Tibial nerve (tissue), 4 donors: Measurements from ENCODE around the gene RPTOR. TPM values are rescaled to one million over a fixed set of nuclear protein-coding genes. Genes with fewer than 3 reads are reported as not detected.

Source experiments
- DNase-seq, 2 donors: peaks; one replicate each; pipeline ENCODE4 v3.0.0-alpha.2; 2019; ENCODE audit warnings: low spot score in 2 of 2
- H3K27ac ChIP-seq, 4 donors: fragments of 200-600 bp; sonication (generic) in 3 of 4; one replicate each; pipeline ENCODE4 v1.5.1; 2017 to 2019; ENCODE audit warnings: mild to moderate bottlenecking in 1 of 4
- H3K27me3 ChIP-seq, 2 donors: fragments of 200-600 bp; sonication (generic) in 1 of 2; one replicate each; pipeline versions ENCODE4 v1.5.1 to v1.6.0; 2017 to 2019
- H3K36me3 ChIP-seq, 3 donors: fragments of 200-600 bp; sonication (generic); one replicate each; pipeline ENCODE4 v1.5.1; 2018 to 2019
- H3K4me1 ChIP-seq, 4 donors: fragments of 200-600 bp; sonication (generic) in 3 of 4; one replicate each; pipeline ENCODE4 v1.5.1; 2017 to 2019
- H3K4me3 ChIP-seq, 4 donors: fragments of 200-600 bp; sonication (generic) in 3 of 4; one replicate each; pipeline ENCODE4 v1.5.1; 2017 to 2019; ENCODE audit warnings: mild to moderate bottlenecking in 1 of 4, moderate library complexity in 1 of 4
- H3K9me3 ChIP-seq, 4 donors: fragments of 200-600 bp; sonication (generic) in 3 of 4; one replicate each; pipeline ENCODE4 v1.5.1; 2017 to 2019
- EP300 ChIP-seq, 2 donors: sonication (generic); formaldehyde crosslinking; IDR thresholded peaks; one replicate each; pipeline ENCODE4 v1.6.1; 2017; ENCODE audit warnings: antibody characterized with exemption in 2 of 2, mild to moderate bottlenecking in 1 of 2
- POLR2A ChIP-seq, 2 donors: fragments of 450-650 bp; IDR thresholded peaks; one replicate each; pipeline ENCODE4 v1.6.1; 2017; ENCODE audit warnings: antibody characterized with exemption in 2 of 2, mild to moderate bottlenecking in 2 of 2, moderate library complexity in 2 of 2
- WGBS, 2 donors: methylation state at CpG; one replicate each; pipeline ENCODE4 v1.1.5; 2018; 5-methylcytosine and 5-hydroxymethylcytosine counted together
- total RNA-seq, 4 donors: library from RNA; depleted of rRNA; stranded (reverse); fragments of >200 nt; gene quantifications; one replicate each; pipeline ENCODE4 v1.1.0, GENCODE V29; 2016
- TF ChIP-seq, protein P1 (sequence below), 5 experiments: fragments of 200-600 bp in 3 of 5; fragments of 450-650 bp in 2 of 5; sonication (generic) in 3 of 5; IDR thresholded peaks; one replicate each; pipeline ENCODE4 v1.5.1; 2016 to 2019; ENCODE audit warnings: antibody characterized with exemption in 5 of 5, mild to moderate bottlenecking in 3 of 5, moderate library complexity in 2 of 5

The RPTOR gene
- total RNA-seq, 4 donors from 2014 or later: 34.7 to 56.4 (median 40.1) TPM

GRCh38 chr17:80981062-80981902 lies 436.6 kb downstream of the RPTOR start:
- H3K4me1 ChIP-seq: peaks cover 0 to 26% (median 5%) of the 10 kb centered on the region in 4 donors
- H3K4me3 ChIP-seq: peak overlapping the region in 1 of 4 donors; percentile 12
- H3K27ac ChIP-seq: no peak overlapping the region
- H3K9me3 ChIP-seq: no peaks in the 10 kb centered on the region
- WGBS, 2 donors: 7 to 10% methylated on average over 29 to 55 of the region's 65 CpGs
- peaks cover 0 to 3% of the 10 kb centered on the region in 2 donors for H3K27me3 ChIP-seq
- TF ChIP-seq POLR2A (IDR thresholded peaks at IDR 0.05): no peak
- TF ChIP-seq EP300 (IDR thresholded peaks at IDR 0.05): no peak
- TF ChIP-seq, protein P1, sequence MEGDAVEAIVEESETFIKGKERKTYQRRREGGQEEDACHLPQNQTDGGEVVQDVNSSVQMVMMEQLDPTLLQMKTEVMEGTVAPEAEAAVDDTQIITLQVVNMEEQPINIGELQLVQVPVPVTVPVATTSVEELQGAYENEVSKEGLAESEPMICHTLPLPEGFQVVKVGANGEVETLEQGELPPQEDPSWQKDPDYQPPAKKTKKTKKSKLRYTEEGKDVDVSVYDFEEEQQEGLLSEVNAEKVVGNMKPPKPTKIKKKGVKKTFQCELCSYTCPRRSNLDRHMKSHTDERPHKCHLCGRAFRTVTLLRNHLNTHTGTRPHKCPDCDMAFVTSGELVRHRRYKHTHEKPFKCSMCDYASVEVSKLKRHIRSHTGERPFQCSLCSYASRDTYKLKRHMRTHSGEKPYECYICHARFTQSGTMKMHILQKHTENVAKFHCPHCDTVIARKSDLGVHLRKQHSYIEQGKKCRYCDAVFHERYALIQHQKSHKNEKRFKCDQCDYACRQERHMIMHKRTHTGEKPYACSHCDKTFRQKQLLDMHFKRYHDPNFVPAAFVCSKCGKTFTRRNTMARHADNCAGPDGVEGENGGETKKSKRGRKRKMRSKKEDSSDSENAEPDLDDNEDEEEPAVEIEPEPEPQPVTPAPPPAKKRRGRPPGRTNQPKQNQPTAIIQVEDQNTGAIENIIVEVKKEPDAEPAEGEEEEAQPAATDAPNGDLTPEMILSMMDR (IDR thresholded peaks at IDR 0.05): peak; percentile 82 to 96 (median 91)
- no peaks in the 10 kb centered on the region for H3K36me3 ChIP-seq
- no peak for DNase-seq

DNA sequence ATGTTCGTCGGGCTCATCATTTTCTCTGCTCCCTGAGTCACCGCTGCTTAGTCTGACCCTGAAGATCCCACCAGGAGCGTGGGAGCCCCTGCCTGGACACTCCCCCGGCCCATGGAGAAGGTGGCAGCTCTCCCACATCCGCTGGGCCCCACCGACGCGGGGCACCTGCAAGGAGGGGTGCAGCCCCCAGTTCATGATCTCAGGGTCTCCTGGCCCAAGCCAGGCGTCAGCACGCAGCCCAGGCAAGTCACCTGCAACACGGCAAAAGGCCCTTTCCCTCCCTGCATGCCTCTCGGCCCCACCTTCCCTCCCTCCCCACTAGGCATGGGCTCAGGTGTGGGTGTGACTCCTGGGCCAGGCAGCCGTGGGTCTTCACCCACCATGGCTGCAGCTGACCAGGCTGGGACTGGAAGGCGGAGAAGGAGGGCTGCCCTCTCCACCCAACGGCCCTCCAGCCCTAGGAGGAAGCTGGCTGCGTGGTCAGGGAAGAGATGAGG lies 437.3 kb downstream of the RPTOR start:
- no peaks in the 10 kb centered on the region for H3K9me3 ChIP-seq
- H3K4me3 ChIP-seq: no peak overlapping the region
- H3K27ac ChIP-seq: no peak overlapping the region
- 69 to 71% methylated on average over 14 to 16 of the region's 17 CpGs for WGBS, 2 donors
- H3K36me3 ChIP-seq: no peaks in the 10 kb centered on the region
- TF ChIP-seq POLR2A (IDR thresholded peaks at IDR 0.05) (no peak), EP300 (IDR thresholded peaks at IDR 0.05) (no peak)
- TF ChIP-seq, protein P1 (IDR thresholded peaks at IDR 0.05): no peak
- no peak for DNase-seq
- peaks cover 0 to 3% of the 10 kb centered on the region in 2 donors for H3K27me3 ChIP-seq
- H3K4me1 ChIP-seq: peaks cover 0 to 26% (median 5%) of the 10 kb centered on the region in 4 donors

GRCh38 chr17:80982426-80982974 lies 437.9 kb downstream of the RPTOR start:
- Histone ChIP-seq H3K27ac (no peak overlapping the region), H3K4me1 (peaks cover 0 to 26% (median 5%) of the 10 kb centered on the region in 4 donors)

DNA sequence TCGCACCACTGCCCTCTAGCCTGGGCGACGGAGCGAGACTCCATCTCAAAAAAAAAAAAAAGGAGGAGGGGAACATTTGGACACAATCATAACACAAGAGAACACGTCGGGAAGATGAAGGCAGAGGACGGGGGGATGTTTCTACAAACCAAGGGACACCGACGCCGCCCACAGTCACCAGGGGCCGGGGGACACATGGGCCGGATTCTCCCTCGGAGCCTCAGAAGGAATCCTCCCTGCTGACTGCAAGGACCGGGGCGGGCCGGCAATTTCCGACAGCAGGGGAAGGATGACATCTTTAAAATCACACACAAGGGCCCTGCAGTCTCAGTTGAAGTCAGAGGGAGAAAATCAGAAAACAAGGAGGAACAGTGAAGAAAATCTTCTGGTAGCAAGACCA lies 438.9 kb downstream of the RPTOR start:
- no peak overlapping the region for H3K27ac ChIP-seq

More at GRCh38 chr17:80982426-80982974, 437.9 kb downstream of the RPTOR start:
- Histone ChIP-seq H3K4me3 (no peak overlapping the region), H3K27me3 (no peaks in the 10 kb centered on the region), H3K36me3 (no peaks in the 10 kb centered on the region), H3K9me3 (no peaks in the 10 kb centered on the region)
- TF ChIP-seq, protein P1 (IDR thresholded peaks at IDR 0.05): no peak
- no peak for TF ChIP-seq EP300 (IDR thresholded peaks at IDR 0.05)
- no peak for DNase-seq
- WGBS, 2 donors: 83% methylated on average over 16 to 17 of the region's 17 CpGs

More for the DNA sequence above, 438.9 kb downstream of the RPTOR start:
- Histone ChIP-seq H3K36me3 (no peaks in the 10 kb centered on the region), H3K9me3 (no peaks in the 10 kb centered on the region), H3K4me1 (peaks cover 0 to 26% (median 5%) of the 10 kb centered on the region in 4 donors), H3K27me3 (no peaks in the 10 kb centered on the region), H3K4me3 (no peak overlapping the region)
- no peak for DNase-seq
- TF ChIP-seq, protein P1 (IDR thresholded peaks at IDR 0.05): no peak
- TF ChIP-seq POLR2A (IDR thresholded peaks at IDR 0.05) (no peak), EP300 (IDR thresholded peaks at IDR 0.05) (no peak)
- WGBS, 2 donors: 70 to 79% methylated on average over 17 of the region's 17 CpGs
